ENCODE measurements around the gene MYO1B.

GRCh38 chr2:191289049-191289448, 43.8 kb downstream of the MYO1B start:
- TF ChIP-seq, protein P1, sequence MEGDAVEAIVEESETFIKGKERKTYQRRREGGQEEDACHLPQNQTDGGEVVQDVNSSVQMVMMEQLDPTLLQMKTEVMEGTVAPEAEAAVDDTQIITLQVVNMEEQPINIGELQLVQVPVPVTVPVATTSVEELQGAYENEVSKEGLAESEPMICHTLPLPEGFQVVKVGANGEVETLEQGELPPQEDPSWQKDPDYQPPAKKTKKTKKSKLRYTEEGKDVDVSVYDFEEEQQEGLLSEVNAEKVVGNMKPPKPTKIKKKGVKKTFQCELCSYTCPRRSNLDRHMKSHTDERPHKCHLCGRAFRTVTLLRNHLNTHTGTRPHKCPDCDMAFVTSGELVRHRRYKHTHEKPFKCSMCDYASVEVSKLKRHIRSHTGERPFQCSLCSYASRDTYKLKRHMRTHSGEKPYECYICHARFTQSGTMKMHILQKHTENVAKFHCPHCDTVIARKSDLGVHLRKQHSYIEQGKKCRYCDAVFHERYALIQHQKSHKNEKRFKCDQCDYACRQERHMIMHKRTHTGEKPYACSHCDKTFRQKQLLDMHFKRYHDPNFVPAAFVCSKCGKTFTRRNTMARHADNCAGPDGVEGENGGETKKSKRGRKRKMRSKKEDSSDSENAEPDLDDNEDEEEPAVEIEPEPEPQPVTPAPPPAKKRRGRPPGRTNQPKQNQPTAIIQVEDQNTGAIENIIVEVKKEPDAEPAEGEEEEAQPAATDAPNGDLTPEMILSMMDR (conservative IDR thresholded peaks at IDR 0.05; ENCODE audit: low read depth, low read length) = no peak
- no peak for TF ChIP-seq EZH2 (IDR thresholded peaks at IDR 0.05; ENCODE audit: borderline replicate concordance, low read depth, low read length, poor library complexity, severe bottlenecking)

All from A673 (cell line).